ENCODE measurements around the gene ORM1. TPM values are rescaled to one million over a fixed set of nuclear protein-coding genes. Genes with fewer than 3 reads are reported as not detected.

ORM1 gene
- total and polyA plus RNA-seq, 2 of the 8 experiments (the other 6 are each of a cell fraction or from before 2014, with no cell fraction given), result 0.32 TPM; not detected in 1

- no peak for TF ChIP-seq CHD7 (IDR thresholded peaks at IDR 0.05; ENCODE audit: insufficient replicate concordance, low read length)
- 0 out of 4 replicates have a peak, but pooled peaks of 1 of the 2 experiments have one; percentile 5 for TF ChIP-seq HDAC2 (IDR thresholded peaks at IDR 0.05; ENCODE audit: borderline replicate concordance in 1 of 2, low read depth in 2 of 2, low read length in 2 of 2)
Observed at GRCh38 chr9:114370968-114371320, 48.0 kb downstream of the ORM1 start (continued).

All from H1 (cell line).